Astrocyte (in vitro differentiated cells and primary cell): Measurements from ENCODE around the gene MYO9A. TPM values are rescaled to one million over a fixed set of nuclear protein-coding genes. Genes with fewer than 3 reads are reported as not detected.

Source experiments
- DNase-seq: peaks from one replicate; pipeline ENCODE4 v3.0.0-alpha.2; 2010; ENCODE audit warnings: low read depth
- FAIRE-seq: peaks from 2 replicates; lab custom pipeline; 2011; peaks lifted over from hg19 to GRCh38; lab: Jason Lieb, UNC
- H2AFZ ChIP-seq: 2 replicates; pipeline ENCODE4 v1.6.0; 2012; ENCODE audit warnings: low read depth, low read length, inconsistent platforms
- H3K27ac ChIP-seq: 2 replicates; pipeline ENCODE4 v1.5.1; 2011; ENCODE audit warnings: low read depth, low read length, inconsistent platforms
- H3K27me3 ChIP-seq: 2 replicates; pipeline ENCODE4 v1.6.0; 2011; ENCODE audit warnings: low read length, inconsistent platforms; ENCODE audit not compliant: insufficient read depth
- H3K36me3 ChIP-seq: 2 replicates; pipeline ENCODE4 v1.5.1; 2011; ENCODE audit warnings: low read length, inconsistent platforms; ENCODE audit not compliant: insufficient read depth
- H3K4me1 ChIP-seq: 2 replicates; pipeline ENCODE4 v1.5.1; 2011; ENCODE audit warnings: low read length, inconsistent platforms; ENCODE audit not compliant: insufficient read depth
- H3K4me2 ChIP-seq: 2 replicates; pipeline ENCODE4 v1.6.0; 2012; ENCODE audit warnings: low read length, inconsistent platforms
- H3K4me3 ChIP-seq: 2 replicates; pipeline ENCODE4 v1.5.1; 2011; ENCODE audit warnings: low read depth, mild to moderate bottlenecking, low read length, inconsistent platforms; ENCODE audit not compliant: insufficient read depth
- H3K79me2 ChIP-seq: 2 replicates; pipeline ENCODE4 v1.6.0; 2012; ENCODE audit warnings: mild to moderate bottlenecking, low read length, inconsistent platforms; ENCODE audit not compliant: insufficient read depth
- H3K9ac ChIP-seq: 2 replicates; pipeline ENCODE4 v1.6.0; 2012; ENCODE audit warnings: mild to moderate bottlenecking, low read length, inconsistent platforms
- H3K9me3 ChIP-seq: 2 replicates; pipeline ENCODE4 v1.5.1; 2012; ENCODE audit warnings: low read depth, mild to moderate bottlenecking, low read length, inconsistent platforms; ENCODE audit not compliant: insufficient read depth
- H4K20me1 ChIP-seq: 2 replicates; pipeline ENCODE4 v1.6.0; 2012; ENCODE audit warnings: low read length, inconsistent platforms; ENCODE audit not compliant: insufficient read depth
- H3K27ac Mint-ChIP-seq: one replicate; pipeline ENCODE4 v1.8.0; 2021; ENCODE audit warnings: mild to moderate bottlenecking, mixed read lengths; ENCODE audit not compliant: unreplicated experiment
- H3K27me3 Mint-ChIP-seq: one replicate; pipeline ENCODE4 v1.8.0; 2021; ENCODE audit warnings: low read depth, mixed read lengths; ENCODE audit not compliant: unreplicated experiment
- H3K36me3 Mint-ChIP-seq: one replicate; pipeline ENCODE4 v1.8.0; 2021; ENCODE audit warnings: low read depth, mixed read lengths; ENCODE audit not compliant: unreplicated experiment
- H3K4me1 Mint-ChIP-seq: one replicate; pipeline ENCODE4 v1.8.0; 2021; ENCODE audit warnings: low read depth, mixed read lengths; ENCODE audit not compliant: unreplicated experiment
- H3K4me3 Mint-ChIP-seq: one replicate; pipeline ENCODE4 v1.8.0; 2021; ENCODE audit warnings: mild to moderate bottlenecking, moderate library complexity, mixed read lengths; ENCODE audit not compliant: unreplicated experiment
- H3K9me3 Mint-ChIP-seq: one replicate; pipeline ENCODE4 v1.8.0; 2021; ENCODE audit warnings: mild to moderate bottlenecking, mixed read lengths; ENCODE audit not compliant: unreplicated experiment
- CTCF ChIP-seq: IDR thresholded peaks from 2 replicates; pipeline ENCODE4 v1.5.1; 2011; ENCODE audit warnings: low read depth, mild to moderate bottlenecking, inconsistent platforms, low read length, moderate library complexity; ENCODE audit not compliant: insufficient read depth
- EZH2 ChIP-seq: IDR thresholded peaks from 2 replicates; pipeline ENCODE4 v1.6.1; 2012; ENCODE audit warnings: mild to moderate bottlenecking, low read length, inconsistent platforms; ENCODE audit not compliant: insufficient read depth
- total RNA-seq: library from RNA; stranded (reverse); gene quantifications from 2 replicates; pipeline ENCODE4 v1.2.1, GENCODE V29; 2021

The MYO9A gene
- total RNA-seq, 1 donor from 2014 or later, result 26.4 TPM

- Mint-ChIP-seq H3K4me1 (no peaks in the 10 kb centered on the region), H3K4me3 (no peak overlapping the region), H3K27me3 (no peaks in the 10 kb centered on the region), H3K27ac (no peak overlapping the region), H3K36me3 (no peaks in the 10 kb centered on the region), H3K9me3 (no peaks in the 10 kb centered on the region)
- no peak for DNase-seq
- Histone ChIP-seq H3K4me1 (no peaks in the 10 kb centered on the region), H3K27ac (no peak overlapping the region), H3K36me3 (no peaks in the 10 kb centered on the region), H3K4me3 (no peak overlapping the region), H3K27me3 (no peaks in the 10 kb centered on the region), H3K79me2 (no peaks in the 10 kb centered on the region), H3K4me2 (no peak overlapping the region), H3K9ac (no peak overlapping the region), H2AFZ (no peak overlapping the region), H4K20me1 (no peaks in the 10 kb centered on the region), H3K9me3 (no peaks in the 10 kb centered on the region)
- TF ChIP-seq CTCF, result no peak
- no peak for FAIRE-seq
These were observed 12.3 kb upstream of the MYO9A start for GRCh38 chr15:72130272-72130671.

- no peaks in the 10 kb centered on the region for H3K9me3 ChIP-seq
- H4K20me1 ChIP-seq, result no peaks in the 10 kb centered on the region
- no peak overlapping the region for H3K4me2 ChIP-seq
- H3K4me3 ChIP-seq, result no peak overlapping the region
- TF ChIP-seq EZH2, result no peak
- TF ChIP-seq CTCF, result no peak
- H3K9me3 Mint-ChIP-seq, result no peaks in the 10 kb centered on the region
- H3K36me3 Mint-ChIP-seq, result no peaks in the 10 kb centered on the region
- H3K79me2 ChIP-seq, result no peaks in the 10 kb centered on the region
- no peak overlapping the region for H3K27ac Mint-ChIP-seq
- H3K9ac ChIP-seq, result no peak overlapping the region
- FAIRE-seq, result no peak
- H3K27me3 ChIP-seq, result no peaks in the 10 kb centered on the region
- no peak for DNase-seq
- H3K27ac ChIP-seq, result no peak overlapping the region
- H3K36me3 ChIP-seq, result no peaks in the 10 kb centered on the region
- H3K4me3 Mint-ChIP-seq, result no peak overlapping the region
- H3K27me3 Mint-ChIP-seq, result no peaks in the 10 kb centered on the region
- no peaks in the 10 kb centered on the region for H3K4me1 ChIP-seq
- H2AFZ ChIP-seq, result no peak overlapping the region
- H3K4me1 Mint-ChIP-seq, result no peaks in the 10 kb centered on the region
These were observed 10.4 kb upstream of the MYO9A start for GRCh38 chr15:72128359-72128758.

GRCh38 chr15:72127724-72128322 lies 9.9 kb upstream of the MYO9A start:
- Mint-ChIP-seq H3K4me1 (no peaks in the 10 kb centered on the region), H3K4me3 (no peak overlapping the region), H3K27me3 (no peaks in the 10 kb centered on the region), H3K9me3 (no peaks in the 10 kb centered on the region), H3K36me3 (no peaks in the 10 kb centered on the region), H3K27ac (no peak overlapping the region)
- Histone ChIP-seq H4K20me1 (no peaks in the 10 kb centered on the region), H3K27ac (no peak overlapping the region), H3K36me3 (no peaks in the 10 kb centered on the region), H3K4me3 (no peak overlapping the region), H3K9me3 (no peaks in the 10 kb centered on the region), H3K27me3 (no peaks in the 10 kb centered on the region), H3K4me1 (no peaks in the 10 kb centered on the region), H3K9ac (no peak overlapping the region), H2AFZ (no peak overlapping the region), H3K79me2 (no peaks in the 10 kb centered on the region), H3K4me2 (no peak overlapping the region)
- FAIRE-seq, result no peak
- TF ChIP-seq CTCF, result no peak
- TF ChIP-seq EZH2, result no peak
- no peak for DNase-seq
